GM18502 (cell line): Measurements from ENCODE around the gene KLF15.

ENCODE experiments used
- ATAC-seq: cut with Tn5 transposase; IDR thresholded peaks from one replicate; pipeline ENCODE4 v1.9.1; 2021; ENCODE audit warnings: mild to moderate bottlenecking; ENCODE audit not compliant: unreplicated experiment, poor library complexity

The KLF15 gene

GRCh38 chr3:126309861-126310655 lies 47.1 kb downstream of the KLF15 start:
- no peak for ATAC-seq

GRCh38 chr3:126309165-126309564 lies 48.0 kb downstream of the KLF15 start:
- no peak for ATAC-seq

GRCh38 chr3:126308394-126309125 lies 48.6 kb downstream of the KLF15 start:
- no peak for ATAC-seq

GRCh38 chr3:126307591-126308393 lies 49.4 kb downstream of the KLF15 start:
- no peak for ATAC-seq

- ATAC-seq, result no peak
Measured at GRCh38 chr3:126306888-126307482, 50.2 kb downstream of the KLF15 start.

- ATAC-seq, result no peak
Measured at GRCh38 chr3:126306397-126306796, 50.8 kb downstream of the KLF15 start.

GRCh38 chr3:126305427-126305826 lies 51.8 kb downstream of the KLF15 start:
- ATAC-seq, result no peak

- ATAC-seq, result no peak
Measured at GRCh38 chr3:126304704-126305103, 52.5 kb downstream of the KLF15 start.

GRCh38 chr3:126304291-126304690 lies 52.9 kb downstream of the KLF15 start:
- ATAC-seq, result no peak

- no peak for ATAC-seq
Measured at GRCh38 chr3:126303272-126303671, 53.9 kb downstream of the KLF15 start.

GRCh38 chr3:126300761-126301481 lies 56.3 kb downstream of the KLF15 start:
- ATAC-seq, result no peak

- no peak for ATAC-seq
Measured at GRCh38 chr3:126300001-126300760, 57.0 kb downstream of the KLF15 start.

GRCh38 chr3:126295407-126295939 lies 61.7 kb downstream of the KLF15 start:
- no peak for ATAC-seq

GRCh38 chr3:126294211-126294808 lies 62.9 kb downstream of the KLF15 start:
- ATAC-seq, result no peak

- ATAC-seq, result no peak
Measured at GRCh38 chr3:126293370-126294082, 63.7 kb downstream of the KLF15 start.
